ENCODE data around the gene HLA-A. TPM values are rescaled to one million over a fixed set of nuclear protein-coding genes. Genes with fewer than 3 reads are reported as not detected.

The HLA-A gene
- total RNA-seq, 1 donor from 2014 or later = 187 TPM

DNA sequence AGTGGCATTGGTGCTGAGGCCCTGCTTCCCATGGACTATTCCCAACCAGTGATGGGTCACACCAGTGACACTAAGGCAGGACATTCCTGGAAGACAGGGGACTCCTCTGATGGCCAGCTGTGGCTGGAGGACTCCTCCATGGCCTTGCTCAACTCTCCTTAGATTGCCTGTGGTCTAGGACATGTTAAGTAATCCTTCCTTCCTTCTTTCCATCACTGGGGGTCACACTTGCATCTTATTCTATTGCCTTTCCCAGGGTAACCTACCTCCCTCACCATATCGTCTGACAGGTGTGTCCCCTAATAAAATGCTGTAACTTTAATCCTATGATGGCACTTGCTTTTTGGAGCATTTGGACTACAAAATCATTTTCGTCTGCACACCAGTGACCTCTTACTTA, 24.5 kb upstream of the HLA-A start:
- Mint-ChIP-seq H3K9me3 (ENCODE audit: low read depth) (no peaks in the 10 kb centered on the region), H3K27ac (ENCODE audit: unreplicated experiment) (no peak overlapping the region), H3K27me3 (ENCODE audit: low read depth) (peaks cover 50% of the 10 kb centered on the region), H3K36me3 (ENCODE audit: low read depth) (peaks cover 4% of the 10 kb centered on the region), H3K4me1 (ENCODE audit: low read depth) (no peaks in the 10 kb centered on the region), H3K4me3 (ENCODE audit: unreplicated experiment) (no peak overlapping the region)
- no peak for DNase-seq (ENCODE audit: low spot score)
- TF ChIP-seq, protein P1, sequence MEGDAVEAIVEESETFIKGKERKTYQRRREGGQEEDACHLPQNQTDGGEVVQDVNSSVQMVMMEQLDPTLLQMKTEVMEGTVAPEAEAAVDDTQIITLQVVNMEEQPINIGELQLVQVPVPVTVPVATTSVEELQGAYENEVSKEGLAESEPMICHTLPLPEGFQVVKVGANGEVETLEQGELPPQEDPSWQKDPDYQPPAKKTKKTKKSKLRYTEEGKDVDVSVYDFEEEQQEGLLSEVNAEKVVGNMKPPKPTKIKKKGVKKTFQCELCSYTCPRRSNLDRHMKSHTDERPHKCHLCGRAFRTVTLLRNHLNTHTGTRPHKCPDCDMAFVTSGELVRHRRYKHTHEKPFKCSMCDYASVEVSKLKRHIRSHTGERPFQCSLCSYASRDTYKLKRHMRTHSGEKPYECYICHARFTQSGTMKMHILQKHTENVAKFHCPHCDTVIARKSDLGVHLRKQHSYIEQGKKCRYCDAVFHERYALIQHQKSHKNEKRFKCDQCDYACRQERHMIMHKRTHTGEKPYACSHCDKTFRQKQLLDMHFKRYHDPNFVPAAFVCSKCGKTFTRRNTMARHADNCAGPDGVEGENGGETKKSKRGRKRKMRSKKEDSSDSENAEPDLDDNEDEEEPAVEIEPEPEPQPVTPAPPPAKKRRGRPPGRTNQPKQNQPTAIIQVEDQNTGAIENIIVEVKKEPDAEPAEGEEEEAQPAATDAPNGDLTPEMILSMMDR (IDR thresholded peaks at IDR 0.05) = no peak

DNA sequence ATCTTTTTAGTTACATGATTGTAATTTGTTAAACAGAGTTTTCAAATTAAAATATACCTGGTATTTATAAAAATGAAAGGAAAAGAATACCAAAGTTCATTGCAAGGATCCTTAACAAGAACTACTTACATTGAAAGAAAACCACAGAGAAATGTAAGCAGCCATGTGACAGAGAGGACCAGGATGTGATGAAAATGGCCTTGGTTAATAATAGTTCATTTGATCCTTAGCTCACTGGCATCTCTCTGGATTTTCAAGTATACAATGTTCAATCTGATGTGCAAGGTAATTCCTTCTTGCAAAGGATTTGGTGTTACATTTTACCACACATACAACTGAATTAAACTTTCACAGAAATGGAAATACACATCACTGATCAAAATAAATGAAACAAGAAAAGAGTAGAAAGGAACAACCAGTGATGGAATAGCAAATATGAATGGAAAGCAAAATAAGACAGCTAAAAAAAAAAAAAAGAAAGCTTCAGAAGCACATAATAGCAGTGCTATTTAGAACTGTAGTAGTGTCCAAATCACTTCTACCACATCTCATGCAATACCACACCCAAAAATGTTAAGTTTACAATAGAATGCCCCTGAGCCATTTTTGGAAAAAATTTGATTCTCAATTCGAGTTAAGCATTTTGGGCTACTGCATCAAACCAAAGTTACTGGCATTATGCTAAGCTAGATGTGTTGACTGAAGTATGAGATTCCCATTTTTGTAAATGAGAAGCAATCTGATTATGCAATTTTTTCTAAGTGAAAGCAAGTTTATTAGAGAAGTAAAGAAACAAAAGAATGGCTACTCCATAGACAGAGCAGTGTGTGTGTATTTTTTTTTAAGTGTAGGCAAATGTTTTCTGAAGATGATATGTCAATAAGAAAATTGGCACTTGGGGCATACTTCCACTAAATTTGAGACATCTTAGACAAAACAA, 22.6 kb upstream of the HLA-A start:
- Mint-ChIP-seq H3K9me3 (ENCODE audit: low read depth) (no peaks in the 10 kb centered on the region), H3K27me3 (ENCODE audit: low read depth) (peaks cover 38% of the 10 kb centered on the region), H3K36me3 (ENCODE audit: low read depth) (peaks cover 4% of the 10 kb centered on the region), H3K4me1 (ENCODE audit: low read depth) (no peaks in the 10 kb centered on the region), H3K27ac (ENCODE audit: unreplicated experiment) (no peak overlapping the region), H3K4me3 (ENCODE audit: unreplicated experiment) (no peak overlapping the region)
- no peak for DNase-seq (ENCODE audit: low spot score)
- TF ChIP-seq, protein P1 (IDR thresholded peaks at IDR 0.05) = no peak

DNA sequence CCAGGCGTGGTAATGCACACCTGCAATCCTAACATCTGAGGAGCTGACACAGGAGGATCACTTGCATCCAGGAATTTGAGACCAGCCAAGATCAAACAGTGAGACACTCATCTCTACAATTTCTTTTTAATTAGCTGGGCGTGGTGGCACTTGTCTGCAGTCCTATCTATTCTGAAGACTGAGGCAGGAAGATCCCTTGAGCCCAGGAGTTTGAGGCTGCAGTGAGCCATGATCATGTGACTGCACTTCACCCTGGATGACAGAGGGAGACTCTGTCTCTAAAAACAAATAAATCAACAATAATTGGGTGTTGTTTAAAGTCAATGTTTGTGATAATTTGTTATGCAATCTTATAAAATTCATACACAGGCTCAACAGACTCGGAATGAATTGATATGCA, 18.0 kb upstream of the HLA-A start:
- Mint-ChIP-seq H3K36me3 (ENCODE audit: low read depth) (peaks cover 4% of the 10 kb centered on the region), H3K4me3 (ENCODE audit: unreplicated experiment) (no peak overlapping the region), H3K27me3 (ENCODE audit: low read depth) (peaks cover 22% of the 10 kb centered on the region), H3K9me3 (ENCODE audit: low read depth) (no peaks in the 10 kb centered on the region), H3K27ac (ENCODE audit: unreplicated experiment) (no peak overlapping the region), H3K4me1 (ENCODE audit: low read depth) (no peaks in the 10 kb centered on the region)
- TF ChIP-seq, protein P1 (IDR thresholded peaks at IDR 0.05) = no peak
- DNase-seq (ENCODE audit: low spot score) = no peak

DNA sequence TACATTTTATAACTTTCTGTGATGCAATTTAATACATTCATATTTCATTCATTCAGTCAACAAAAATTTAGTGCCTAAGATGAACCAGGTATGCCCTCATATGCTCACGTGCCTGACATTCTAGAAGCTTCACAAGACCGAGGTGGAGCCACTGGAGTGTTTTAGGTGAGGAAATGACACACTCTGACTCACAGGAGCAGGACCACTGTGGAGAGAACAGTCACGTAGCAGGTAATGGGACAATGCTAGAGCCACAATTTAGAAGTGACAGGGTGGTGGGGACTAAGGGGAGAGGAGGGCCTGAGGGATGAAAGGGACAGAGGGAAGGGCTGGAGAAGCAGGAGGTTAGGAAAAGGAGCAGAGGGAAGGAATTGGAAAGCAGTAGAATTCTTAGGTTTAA, 17.6 kb upstream of the HLA-A start:
- Mint-ChIP-seq H3K27ac (ENCODE audit: unreplicated experiment) (no peak overlapping the region), H3K36me3 (ENCODE audit: low read depth) (peaks cover 2% of the 10 kb centered on the region), H3K4me3 (ENCODE audit: unreplicated experiment) (no peak overlapping the region)

DNA sequence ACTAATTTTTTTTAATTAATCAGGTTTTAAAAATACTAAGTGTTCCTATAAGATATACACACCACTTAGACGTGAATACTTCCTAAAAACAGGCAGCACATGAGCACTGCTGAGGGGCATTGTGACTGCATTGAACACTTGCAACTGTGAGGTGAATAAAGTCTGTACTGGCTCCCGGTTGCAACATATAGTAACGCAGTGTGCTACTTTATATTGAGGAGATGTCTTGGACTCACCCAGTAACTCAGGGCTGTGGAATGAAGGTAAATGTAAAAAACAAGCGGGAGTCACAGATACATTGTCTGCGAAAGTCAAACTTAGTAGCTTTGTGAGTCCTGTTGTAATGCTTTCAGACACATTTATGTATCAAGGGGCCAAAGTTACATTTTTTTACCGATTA, 17.0 kb upstream of the HLA-A start:
- H3K4me3 Mint-ChIP-seq (ENCODE audit: unreplicated experiment) = no peak overlapping the region
- H3K36me3 Mint-ChIP-seq (ENCODE audit: low read depth) = peaks cover 2% of the 10 kb centered on the region
- peaks cover 22% of the 10 kb centered on the region for H3K27me3 Mint-ChIP-seq (ENCODE audit: low read depth)
- no peaks in the 10 kb centered on the region for H3K9me3 Mint-ChIP-seq (ENCODE audit: low read depth)
- no peaks in the 10 kb centered on the region for H3K4me1 Mint-ChIP-seq (ENCODE audit: low read depth)
- no peak for DNase-seq (ENCODE audit: low spot score)
- TF ChIP-seq, protein P1 (IDR thresholded peaks at IDR 0.05) = no peak
- no peak overlapping the region for H3K27ac Mint-ChIP-seq (ENCODE audit: unreplicated experiment)

More for the DNA sequence above, 17.6 kb upstream of the HLA-A start:
- no peaks in the 10 kb centered on the region for H3K9me3 Mint-ChIP-seq (ENCODE audit: low read depth)
- H3K4me1 Mint-ChIP-seq (ENCODE audit: low read depth) = no peaks in the 10 kb centered on the region
- H3K27me3 Mint-ChIP-seq (ENCODE audit: low read depth) = peaks cover 24% of the 10 kb centered on the region
- no peak for DNase-seq (ENCODE audit: low spot score)
- TF ChIP-seq, protein P1 (IDR thresholded peaks at IDR 0.05) = no peak

Measured in chondrocyte (in vitro differentiated cells).